RWPE1 (cell line): Measurements from ENCODE around the gene TMPRSS13.

Experiments used
- CTCF ChIA-PET: fragments of 350-600 bp; sonication (Branson Sonifier 250); formaldehyde crosslinking; extraction: SDS; loops from one replicate; lab custom pipeline; 2021; lab: Yijun Ruan, JAX
- POLR2A ChIA-PET: fragments of 400-600 bp; formaldehyde crosslinking; extraction: SDS; loops from one replicate; lab custom pipeline; 2020; ENCODE audit warnings: antibody characterized with exemption; ENCODE audit not compliant: low non-redundant PET; lab: Yijun Ruan, JAX
- DNase-seq: peaks from one replicate; pipeline ENCODE4 v3.0.0; 2012; ENCODE audit warnings: low spot score
- H3K27ac ChIP-seq: fragments of 450-650 bp; 2 replicates; pipeline ENCODE4 v1.5.1; 2017
- TF ChIP-seq, protein P1 (sequence below): fragments of 450-650 bp; conservative IDR thresholded peaks from 2 replicates; pipeline ENCODE4 v1.5.1; 2017; ENCODE audit warnings: low read depth, mild to moderate bottlenecking

Gene TMPRSS13

DNA sequence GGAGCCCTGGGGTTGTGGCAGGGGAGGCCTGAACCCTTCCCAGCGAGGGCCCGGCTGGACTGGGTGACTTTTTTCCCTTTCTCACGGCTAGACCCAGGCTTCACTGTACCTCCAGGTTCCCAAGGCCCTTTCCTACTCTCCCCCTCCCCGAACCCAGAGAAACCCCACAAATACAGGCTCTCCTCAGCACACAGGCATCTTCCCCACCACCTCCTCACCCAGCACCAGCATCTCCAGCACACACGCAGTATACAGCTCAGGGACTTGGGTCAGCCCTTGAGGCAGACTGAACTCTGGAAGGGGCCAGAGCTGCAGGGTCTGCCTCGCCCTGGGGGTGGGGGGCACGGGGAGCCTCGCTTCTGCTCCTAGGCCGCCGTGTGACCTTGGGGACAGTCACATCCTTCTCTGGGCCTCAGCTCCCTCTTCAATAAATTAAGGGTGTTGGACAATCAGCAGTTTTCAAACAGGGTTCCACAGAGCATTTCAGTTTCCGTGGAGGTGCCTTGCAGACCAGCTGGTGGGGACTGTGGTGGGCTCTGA, 4.5 kb downstream of the TMPRSS13 start:
- TF ChIP-seq, protein P1, sequence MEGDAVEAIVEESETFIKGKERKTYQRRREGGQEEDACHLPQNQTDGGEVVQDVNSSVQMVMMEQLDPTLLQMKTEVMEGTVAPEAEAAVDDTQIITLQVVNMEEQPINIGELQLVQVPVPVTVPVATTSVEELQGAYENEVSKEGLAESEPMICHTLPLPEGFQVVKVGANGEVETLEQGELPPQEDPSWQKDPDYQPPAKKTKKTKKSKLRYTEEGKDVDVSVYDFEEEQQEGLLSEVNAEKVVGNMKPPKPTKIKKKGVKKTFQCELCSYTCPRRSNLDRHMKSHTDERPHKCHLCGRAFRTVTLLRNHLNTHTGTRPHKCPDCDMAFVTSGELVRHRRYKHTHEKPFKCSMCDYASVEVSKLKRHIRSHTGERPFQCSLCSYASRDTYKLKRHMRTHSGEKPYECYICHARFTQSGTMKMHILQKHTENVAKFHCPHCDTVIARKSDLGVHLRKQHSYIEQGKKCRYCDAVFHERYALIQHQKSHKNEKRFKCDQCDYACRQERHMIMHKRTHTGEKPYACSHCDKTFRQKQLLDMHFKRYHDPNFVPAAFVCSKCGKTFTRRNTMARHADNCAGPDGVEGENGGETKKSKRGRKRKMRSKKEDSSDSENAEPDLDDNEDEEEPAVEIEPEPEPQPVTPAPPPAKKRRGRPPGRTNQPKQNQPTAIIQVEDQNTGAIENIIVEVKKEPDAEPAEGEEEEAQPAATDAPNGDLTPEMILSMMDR = no peak
- DNase-seq = no peak
- ChIA-PET POLR2A (no interaction called here), CTCF (interaction anchor here (0.9 kb wide), 1 partner anchor 8 kb away, joined by 4 read pairs; no protein-coding TSS in a partner anchor)
- no peak overlapping the region for H3K27ac ChIP-seq

DNA sequence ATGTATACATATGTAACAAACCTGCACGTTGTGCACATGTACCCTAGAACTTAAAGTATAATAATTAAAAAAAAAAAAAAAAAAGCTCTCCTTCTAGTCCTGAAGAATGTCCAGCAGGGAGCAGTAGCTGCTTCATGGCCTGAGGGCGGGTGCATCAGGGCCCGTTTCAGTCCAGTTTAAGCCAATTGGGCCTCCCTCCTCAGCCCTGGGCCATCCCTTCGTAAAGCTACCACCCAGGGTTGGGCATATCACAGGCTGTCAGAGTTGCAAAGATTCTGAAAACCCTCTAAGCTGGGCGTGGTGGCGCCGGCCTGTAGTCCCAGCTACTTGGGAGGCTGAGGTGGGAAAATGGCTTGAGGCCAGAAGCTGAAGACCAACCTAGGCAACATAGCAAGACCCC, 5.4 kb downstream of the TMPRSS13 start:
- no peak overlapping the region for H3K27ac ChIP-seq
- TF ChIP-seq, protein P1 = no peak
- no peak for DNase-seq
- ChIA-PET CTCF (interaction anchor here (0.6 kb wide), 1 partner anchor 1770 kb away, joined by 4 read pairs; no protein-coding TSS in a partner anchor), POLR2A (no interaction called here)

GRCh38 chr11:117923275-117923674, 5.9 kb downstream of the TMPRSS13 start:
- no peak overlapping the region for H3K27ac ChIP-seq
- POLR2A ChIA-PET = no interaction called here
- TF ChIP-seq, protein P1 = no peak
- DNase-seq = no peak
- CTCF ChIA-PET = no interaction called here

GRCh38 chr11:117921893-117922292, 7.3 kb downstream of the TMPRSS13 start:
- TF ChIP-seq, protein P1 = no peak
- CTCF ChIA-PET = no interaction called here
- POLR2A ChIA-PET = no interaction called here
- DNase-seq = no peak
- no peak overlapping the region for H3K27ac ChIP-seq

DNA sequence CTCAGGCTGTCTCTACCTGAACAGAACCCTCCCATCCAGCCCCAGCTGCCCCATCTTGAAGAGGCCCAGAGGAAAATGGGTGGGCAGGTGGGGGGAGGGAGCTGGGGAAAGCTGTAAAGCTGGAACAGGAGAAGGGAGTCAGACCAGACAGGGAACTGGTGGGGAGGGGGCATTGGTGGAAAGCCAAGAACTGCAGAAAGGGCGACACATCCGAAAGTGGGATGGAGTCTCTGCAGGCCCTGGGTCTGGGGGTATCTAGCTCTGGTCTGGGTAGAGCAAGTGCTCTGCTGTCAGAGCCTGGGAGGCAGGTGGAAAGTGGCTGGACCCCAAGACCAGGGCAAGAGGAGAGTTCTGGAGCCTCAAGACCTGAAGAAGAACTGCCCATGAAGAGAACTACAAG, 7.7 kb downstream of the TMPRSS13 start:
- DNase-seq = no peak
- POLR2A ChIA-PET = no interaction called here
- TF ChIP-seq, protein P1 = no peak
- CTCF ChIA-PET = interaction anchor here (1.5 kb wide), 1 partner anchor 25 kb away, joined by 4 read pairs; no protein-coding TSS in a partner anchor
- no peak overlapping the region for H3K27ac ChIP-seq

DNA sequence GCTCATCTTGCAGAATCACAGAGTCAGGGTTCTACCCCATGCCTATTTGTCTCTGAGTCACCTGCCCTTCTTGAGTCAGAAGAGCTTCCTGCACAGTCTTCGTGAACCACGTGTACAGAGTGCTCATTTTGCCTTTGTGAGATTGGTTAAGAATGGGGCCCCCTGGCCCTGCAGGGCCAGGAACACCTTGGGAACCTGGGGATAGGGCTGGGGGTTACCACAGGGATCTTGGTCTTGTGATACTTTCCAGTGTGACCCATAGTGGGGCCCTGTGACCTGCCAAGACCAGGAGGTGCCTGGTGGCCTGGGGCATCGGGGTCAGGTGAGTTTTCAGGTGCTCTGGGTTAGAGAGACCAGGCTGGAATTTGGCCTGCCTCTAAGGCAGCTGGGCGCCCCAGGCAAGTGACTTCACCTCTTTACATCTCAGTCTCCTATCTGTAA, 9.4 kb downstream of the TMPRSS13 start:
- no peak for DNase-seq
- ChIA-PET POLR2A (no interaction called here), CTCF (interaction anchor here (1.5 kb wide), 1 partner anchor 27 kb away, joined by 4 read pairs; no protein-coding TSS in a partner anchor)
- TF ChIP-seq, protein P1 = no peak
- no peak overlapping the region for H3K27ac ChIP-seq
